ENCODE measurements around the gene IGFLR1. TPM values are rescaled to one million over a fixed set of nuclear protein-coding genes. Genes with fewer than 3 reads are reported as not detected.
"Not testable (repeated sequence)": the region's sequence is repeated elsewhere in the genome, so short reads cannot be mapped to it uniquely, and the experiment has no call there.

IGFLR1 gene
- total RNA-seq, 1 donor from 2014 or later: 138 TPM

DNA sequence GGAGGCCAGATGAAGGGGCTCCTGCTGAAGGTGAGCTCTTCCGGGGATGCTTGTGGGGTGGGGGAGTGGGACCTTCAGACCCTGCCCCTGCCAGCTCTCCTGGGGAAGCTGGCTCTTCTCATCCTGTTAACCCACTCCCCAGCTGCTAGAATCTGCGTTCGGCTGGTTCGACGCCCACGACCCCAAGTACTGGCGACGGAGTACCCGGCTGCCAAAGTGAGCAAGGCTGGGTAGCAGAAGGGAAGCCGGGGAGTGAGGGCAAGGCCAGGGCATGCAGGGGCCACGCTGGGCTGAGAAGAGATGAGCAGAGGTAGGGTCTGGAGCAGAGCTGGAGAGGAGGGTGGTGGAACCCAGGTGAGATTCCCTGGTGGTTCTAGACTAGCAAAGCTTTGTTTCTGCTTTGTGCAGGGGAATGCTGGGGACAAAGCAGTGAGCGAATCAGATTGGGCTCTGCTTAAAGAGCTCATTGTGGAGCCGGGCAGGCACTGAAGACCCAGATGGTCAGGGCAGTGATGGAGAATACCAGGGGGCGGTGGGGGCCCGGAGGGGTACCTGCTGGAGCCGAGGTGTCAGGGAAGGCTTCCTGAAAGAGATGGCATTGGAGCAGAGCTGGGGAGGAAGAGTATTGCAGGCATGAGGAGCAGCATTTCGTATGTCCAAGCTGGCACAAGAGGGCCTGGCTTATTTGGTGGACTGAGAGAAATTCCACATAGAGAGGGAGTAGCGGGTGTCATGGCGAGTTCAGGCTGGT lies 14.1 kb downstream of the IGFLR1 start:
- no peak for DNase-seq (ENCODE audit: low spot score)
- H3K4me3 Mint-ChIP-seq (ENCODE audit: low read depth): no peak overlapping the region
- intact Hi-C loops (cut with micrococcal nuclease): no loop called here
- H3K36me3 Mint-ChIP-seq (ENCODE audit: low read depth): peaks cover 79% of the 10 kb centered on the region
- no peak overlapping the region for H3K27ac Mint-ChIP-seq
- H3K9me3 Mint-ChIP-seq: no peaks in the 10 kb centered on the region
- H3K27me3 Mint-ChIP-seq (ENCODE audit: low read depth): no peaks in the 10 kb centered on the region
- H3K4me1 Mint-ChIP-seq (ENCODE audit: low read depth): no peaks in the 10 kb centered on the region

DNA sequence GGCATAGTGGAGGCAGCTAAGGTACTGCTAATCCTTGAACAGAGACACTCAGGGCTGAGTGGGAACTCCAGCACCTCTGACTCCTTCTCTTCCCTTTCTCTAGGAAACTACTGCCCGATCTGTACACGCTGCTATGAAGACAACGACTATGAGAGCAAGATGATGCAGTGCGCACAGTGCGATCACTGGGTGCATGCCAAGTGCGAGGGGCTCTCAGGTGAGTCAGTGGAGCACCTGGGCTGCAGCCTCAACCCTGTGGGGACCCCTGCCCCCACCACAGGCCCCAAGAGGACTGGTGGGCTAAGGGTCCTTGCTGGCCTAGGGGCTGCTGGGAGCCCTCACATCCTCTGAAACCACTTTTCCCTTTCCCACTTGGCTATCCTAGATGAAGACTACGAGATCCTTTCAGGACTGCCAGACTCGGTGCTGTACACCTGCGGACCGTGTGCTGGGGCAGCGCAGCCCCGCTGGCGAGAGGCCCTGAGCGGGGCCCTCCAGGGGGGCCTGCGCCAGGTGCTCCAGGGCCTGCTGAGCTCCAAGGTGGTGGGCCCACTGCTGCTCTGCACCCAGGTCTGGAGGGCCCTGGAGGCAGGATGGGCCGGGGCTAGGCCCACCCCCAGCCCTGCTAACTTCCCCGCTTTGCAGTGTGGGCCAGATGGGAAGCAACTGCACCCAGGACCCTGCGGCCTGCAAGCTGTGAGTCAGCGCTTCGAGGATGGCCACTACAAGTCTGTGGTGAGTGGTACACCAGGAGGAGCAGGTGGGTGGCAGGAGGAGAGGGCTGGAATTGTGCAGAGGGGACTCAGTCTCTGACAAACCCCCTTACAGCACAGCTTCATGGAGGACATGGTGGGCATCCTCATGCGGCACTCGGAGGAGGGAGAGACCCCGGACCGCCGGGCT lies 14.9 kb downstream of the IGFLR1 start:
- no peaks in the 10 kb centered on the region for H3K4me1 Mint-ChIP-seq (ENCODE audit: low read depth)
- DNase-seq (ENCODE audit: low spot score): no peak
- H3K9me3 Mint-ChIP-seq: no peaks in the 10 kb centered on the region
- no peaks in the 10 kb centered on the region for H3K27me3 Mint-ChIP-seq (ENCODE audit: low read depth)
- intact Hi-C loops (cut with micrococcal nuclease): no loop called here
- H3K27ac Mint-ChIP-seq: no peak overlapping the region
- H3K4me3 Mint-ChIP-seq (ENCODE audit: low read depth): no peak overlapping the region
- peaks cover 87% of the 10 kb centered on the region for H3K36me3 Mint-ChIP-seq (ENCODE audit: low read depth)

DNA sequence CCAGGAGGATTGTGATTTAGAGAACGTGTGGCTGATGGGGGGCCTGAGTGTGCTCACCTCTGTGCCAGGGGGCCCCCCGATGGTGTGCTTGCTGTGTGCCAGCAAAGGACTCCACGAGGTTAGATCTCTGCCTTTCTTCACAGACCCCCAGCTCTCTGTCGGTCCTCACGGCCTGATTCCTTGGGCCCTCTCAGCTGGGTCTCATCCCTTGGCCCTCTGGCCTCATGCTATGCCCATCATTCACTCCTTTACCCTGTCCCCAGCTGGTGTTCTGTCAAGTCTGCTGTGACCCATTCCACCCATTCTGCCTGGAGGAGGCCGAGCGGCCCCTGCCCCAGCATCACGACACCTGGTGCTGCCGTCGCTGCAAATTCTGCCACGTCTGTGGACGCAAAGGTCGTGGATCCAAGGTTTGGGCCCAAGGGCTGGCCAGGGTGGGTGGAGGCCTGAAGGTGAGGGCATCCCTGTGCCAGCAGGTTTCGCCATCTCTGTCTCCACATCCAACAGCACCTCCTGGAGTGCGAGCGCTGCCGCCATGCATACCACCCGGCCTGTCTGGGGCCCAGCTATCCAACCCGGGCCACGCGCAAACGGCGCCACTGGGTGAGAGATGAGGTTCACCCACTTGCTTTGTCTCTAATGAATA lies 16.9 kb downstream of the IGFLR1 start:
- DNase-seq (ENCODE audit: low spot score): no peak
- H3K27ac Mint-ChIP-seq: no peak overlapping the region
- H3K9me3 Mint-ChIP-seq: no peaks in the 10 kb centered on the region
- H3K4me3 Mint-ChIP-seq (ENCODE audit: low read depth): no peak overlapping the region
- H3K4me1 Mint-ChIP-seq (ENCODE audit: low read depth): no peaks in the 10 kb centered on the region
- no peaks in the 10 kb centered on the region for H3K27me3 Mint-ChIP-seq (ENCODE audit: low read depth)
- intact Hi-C loops (cut with micrococcal nuclease): no loop called here
- peaks cover 92% of the 10 kb centered on the region for H3K36me3 Mint-ChIP-seq (ENCODE audit: low read depth)

DNA sequence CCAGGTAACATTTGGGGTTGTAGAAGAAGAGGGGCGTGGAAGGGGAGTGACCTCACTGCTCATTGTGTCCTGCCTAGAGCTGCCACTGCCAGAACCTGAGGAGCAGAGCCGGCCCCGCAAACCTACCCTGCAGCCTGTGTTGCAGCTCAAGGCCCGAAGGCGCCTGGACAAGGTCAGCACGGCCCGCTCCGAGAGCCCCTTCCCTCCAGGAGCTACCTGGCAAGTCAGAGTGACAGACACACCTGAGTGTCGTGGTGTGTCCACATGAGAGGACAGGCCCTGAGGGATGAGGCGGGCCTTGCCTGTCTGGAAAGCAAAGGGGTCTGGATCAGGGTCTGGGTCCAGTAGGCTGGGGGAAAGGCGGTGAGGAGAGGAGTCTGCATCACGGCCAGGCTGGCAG lies 17.7 kb downstream of the IGFLR1 start:
- DNase-seq (ENCODE audit: low spot score): no peak
- Mint-ChIP-seq H3K27ac (no peak overlapping the region), H3K4me3 (ENCODE audit: low read depth) (no peak overlapping the region), H3K27me3 (ENCODE audit: low read depth) (no peaks in the 10 kb centered on the region), H3K9me3 (no peaks in the 10 kb centered on the region), H3K36me3 (ENCODE audit: low read depth) (peaks cover 88% of the 10 kb centered on the region), H3K4me1 (ENCODE audit: low read depth) (peaks cover under 1% of the 10 kb centered on the region)
- intact Hi-C loops (cut with micrococcal nuclease): no loop called here

- H3K4me1 Mint-ChIP-seq (ENCODE audit: low read depth); H3K4me3 Mint-ChIP-seq (ENCODE audit: low read depth); H3K27me3 Mint-ChIP-seq (ENCODE audit: low read depth); H3K9me3 Mint-ChIP-seq; intact Hi-C loops (cut with micrococcal nuclease); DNase-seq (ENCODE audit: low spot score); H3K27ac Mint-ChIP-seq: not testable (repeated sequence)
- H3K36me3 Mint-ChIP-seq (ENCODE audit: low read depth): peaks cover 88% of the 10 kb centered on the region
These were observed 18.1 kb downstream of the IGFLR1 start for GRCh38 chr19:35724132-35724531.

DNA sequence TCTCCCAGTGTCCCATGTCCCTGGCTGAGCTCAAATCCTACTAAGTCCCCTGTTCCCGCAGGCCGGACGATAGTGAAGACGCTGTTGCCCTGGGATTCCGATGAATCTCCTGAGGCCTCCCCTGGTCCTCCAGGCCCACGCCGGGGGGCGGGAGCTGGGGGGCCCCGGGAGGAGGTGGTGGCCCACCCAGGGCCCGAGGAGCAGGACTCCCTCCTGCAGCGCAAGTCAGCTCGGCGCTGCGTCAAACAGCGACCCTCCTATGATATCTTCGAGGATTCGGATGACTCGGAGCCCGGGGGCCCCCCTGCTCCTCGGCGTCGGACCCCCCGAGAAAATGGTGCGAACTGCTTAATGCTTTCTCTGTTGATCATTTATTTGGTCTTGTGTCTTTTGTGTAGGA lies 18.6 kb downstream of the IGFLR1 start:
- peaks cover 88% of the 10 kb centered on the region for H3K36me3 Mint-ChIP-seq (ENCODE audit: low read depth)
- no peak for DNase-seq (ENCODE audit: low spot score)
- H3K27ac Mint-ChIP-seq: no peak overlapping the region
- H3K4me1 Mint-ChIP-seq (ENCODE audit: low read depth): peaks cover 9% of the 10 kb centered on the region
- intact Hi-C loops (cut with micrococcal nuclease): no loop called here
- H3K27me3 Mint-ChIP-seq (ENCODE audit: low read depth): no peaks in the 10 kb centered on the region
- no peak overlapping the region for H3K4me3 Mint-ChIP-seq (ENCODE audit: low read depth)
- H3K9me3 Mint-ChIP-seq: no peaks in the 10 kb centered on the region

GRCh38 chr19:35722897-35723296 lies 19.4 kb downstream of the IGFLR1 start:
- Mint-ChIP-seq H3K27me3 (ENCODE audit: low read depth) (no peaks in the 10 kb centered on the region), H3K4me3 (ENCODE audit: low read depth) (no peak overlapping the region), H3K27ac (no peak overlapping the region), H3K4me1 (ENCODE audit: low read depth) (peaks cover 9% of the 10 kb centered on the region), H3K9me3 (no peaks in the 10 kb centered on the region), H3K36me3 (ENCODE audit: low read depth) (peaks cover 81% of the 10 kb centered on the region)
- no peak for DNase-seq (ENCODE audit: low spot score)
- intact Hi-C loops (cut with micrococcal nuclease): no loop called here

- no peaks in the 10 kb centered on the region for H3K9me3 Mint-ChIP-seq
- peaks cover 9% of the 10 kb centered on the region for H3K4me1 Mint-ChIP-seq (ENCODE audit: low read depth)
- no peaks in the 10 kb centered on the region for H3K27me3 Mint-ChIP-seq (ENCODE audit: low read depth)
- H3K27ac Mint-ChIP-seq: no peak overlapping the region
- no peak overlapping the region for H3K4me3 Mint-ChIP-seq (ENCODE audit: low read depth)
- intact Hi-C loops (cut with micrococcal nuclease): no loop called here
- no peak for DNase-seq (ENCODE audit: low spot score)
- H3K36me3 Mint-ChIP-seq (ENCODE audit: low read depth): peaks cover 78% of the 10 kb centered on the region
These were observed 19.8 kb downstream of the IGFLR1 start for GRCh38 chr19:35722461-35722860.

DNA sequence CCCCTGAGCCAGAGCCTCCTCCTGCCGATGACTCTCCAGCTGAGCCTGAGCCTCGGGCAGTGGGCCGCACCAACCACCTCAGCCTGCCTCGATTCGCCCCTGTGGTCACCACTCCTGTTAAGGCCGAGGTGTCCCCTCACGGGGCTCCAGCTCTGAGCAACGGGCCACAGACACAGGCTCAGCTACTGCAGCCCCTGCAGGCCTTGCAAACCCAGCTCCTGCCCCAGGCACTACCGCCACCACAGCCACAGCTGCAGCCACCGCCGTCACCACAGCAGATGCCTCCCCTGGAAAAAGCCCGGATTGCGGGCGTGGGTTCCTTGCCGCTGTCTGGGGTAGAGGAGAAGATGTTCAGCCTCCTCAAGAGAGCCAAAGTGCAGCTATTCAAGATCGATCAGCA lies 20.9 kb downstream of the IGFLR1 start:
- intact Hi-C loops (cut with micrococcal nuclease): no loop called here
- Mint-ChIP-seq H3K27me3 (ENCODE audit: low read depth) (no peaks in the 10 kb centered on the region), H3K9me3 (no peaks in the 10 kb centered on the region), H3K36me3 (ENCODE audit: low read depth) (peaks cover 74% of the 10 kb centered on the region), H3K4me1 (ENCODE audit: low read depth) (peaks cover 9% of the 10 kb centered on the region), H3K4me3 (ENCODE audit: low read depth) (peak overlapping the region; percentile 13), H3K27ac (no peak overlapping the region)
- no peak for DNase-seq (ENCODE audit: low spot score)

GRCh38 chr19:35720648-35721047 lies 21.6 kb downstream of the IGFLR1 start:
- Mint-ChIP-seq H3K27ac (no peak overlapping the region), H3K4me1 (ENCODE audit: low read depth) (peaks cover 16% of the 10 kb centered on the region), H3K27me3 (ENCODE audit: low read depth) (no peaks in the 10 kb centered on the region), H3K4me3 (ENCODE audit: low read depth) (no peak overlapping the region), H3K9me3 (no peaks in the 10 kb centered on the region), H3K36me3 (ENCODE audit: low read depth) (peaks cover 74% of the 10 kb centered on the region)
- intact Hi-C loops (cut with micrococcal nuclease): no loop called here
- no peak for DNase-seq (ENCODE audit: low spot score)

DNA sequence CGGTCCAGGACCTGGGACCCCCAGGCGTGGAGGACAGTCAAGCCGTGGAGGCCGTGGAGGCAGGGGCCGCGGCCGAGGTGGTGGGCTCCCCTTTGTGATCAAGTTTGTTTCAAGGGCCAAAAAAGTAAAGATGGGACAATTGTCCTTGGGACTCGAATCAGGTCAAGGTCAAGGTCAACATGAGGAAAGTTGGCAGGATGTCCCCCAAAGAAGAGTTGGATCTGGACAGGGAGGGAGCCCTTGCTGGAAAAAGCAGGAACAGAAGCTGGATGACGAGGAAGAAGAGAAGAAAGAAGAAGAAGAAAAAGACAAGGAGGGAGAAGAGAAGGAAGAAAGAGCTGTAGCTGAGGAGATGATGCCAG lies 22.1 kb downstream of the IGFLR1 start:
- intact Hi-C loops (cut with micrococcal nuclease): no loop called here
- H3K9me3 Mint-ChIP-seq: no peaks in the 10 kb centered on the region
- peak overlapping the region; percentile 58 for H3K4me3 Mint-ChIP-seq (ENCODE audit: low read depth)
- H3K27ac Mint-ChIP-seq: peak overlapping the region; percentile 70
- H3K36me3 Mint-ChIP-seq (ENCODE audit: low read depth): peaks cover 74% of the 10 kb centered on the region
- DNase-seq (ENCODE audit: low spot score): no peak
- no peaks in the 10 kb centered on the region for H3K27me3 Mint-ChIP-seq (ENCODE audit: low read depth)
- H3K4me1 Mint-ChIP-seq (ENCODE audit: low read depth): peaks cover 17% of the 10 kb centered on the region

- H3K9me3 Mint-ChIP-seq: no peaks in the 10 kb centered on the region
- peak overlapping the region; percentile 85 for H3K27ac Mint-ChIP-seq
- H3K27me3 Mint-ChIP-seq (ENCODE audit: low read depth): no peaks in the 10 kb centered on the region
- peaks cover 76% of the 10 kb centered on the region for H3K36me3 Mint-ChIP-seq (ENCODE audit: low read depth)
- DNase-seq (ENCODE audit: low spot score): no peak
- intact Hi-C loops (cut with micrococcal nuclease): loop anchor here (5.0 kb wide), 1 partner anchor 452 kb away; the partner anchor contains the start of gene USF2
- peak overlapping the region; percentile 94 for H3K4me3 Mint-ChIP-seq (ENCODE audit: low read depth)
- H3K4me1 Mint-ChIP-seq (ENCODE audit: low read depth): peaks cover 22% of the 10 kb centered on the region
These were observed 22.7 kb downstream of the IGFLR1 start for GRCh38 chr19:35719402-35720162.
